ENCODE data around the gene CRABP1. TPM values are rescaled to one million over a fixed set of nuclear protein-coding genes. Genes with fewer than 3 reads are reported as not detected.

CRABP1 gene
- total RNA-seq: not detected in 2 replicates

GRCh38 chr15:78340231-78341056 lies at the start of gene CRABP1:
Gene CRABP1, plus strand, starts transcription at chr15:78340353. Its CDS starts 76 bp downstream, at chr15:78340429.
- H3K4me3 ChIP-seq (ENCODE audit: low read depth, low read length): no peak within 1 kb of the TSS
- TF ChIP-seq CTCF (IDR thresholded peaks at IDR 0.05; ENCODE audit: insufficient read depth, low read depth, low read length): no peak

GRCh38 chr15:78291052-78291451 lies 49.1 kb upstream of the CRABP1 start:
- no peak for TF ChIP-seq CTCF (IDR thresholded peaks at IDR 0.05; ENCODE audit: insufficient read depth, low read depth, low read length)
- H3K4me3 ChIP-seq (ENCODE audit: low read depth, low read length): no peak overlapping the region
- no peak for DNase-seq (ENCODE audit: low read depth)

More at GRCh38 chr15:78340231-78341056, at the start of gene CRABP1:
- DNase-seq (ENCODE audit: low read depth): no peak

- H3K4me3 ChIP-seq (ENCODE audit: low read depth, low read length): no peak overlapping the region
- DNase-seq (ENCODE audit: low read depth): peak; percentile 12
- no peak for TF ChIP-seq CTCF (IDR thresholded peaks at IDR 0.05; ENCODE audit: insufficient read depth, low read depth, low read length)
Measured at GRCh38 chr15:78291698-78292097, 48.5 kb upstream of the CRABP1 start.

GRCh38 chr15:78292219-78292618 lies 47.9 kb upstream of the CRABP1 start:
- TF ChIP-seq CTCF (IDR thresholded peaks at IDR 0.05; ENCODE audit: insufficient read depth, low read depth, low read length): no peak
- no peak overlapping the region for H3K4me3 ChIP-seq (ENCODE audit: low read depth, low read length)
- DNase-seq (ENCODE audit: low read depth): no peak

GRCh38 chr15:78299101-78299930 lies 40.8 kb upstream of the CRABP1 start, which contains the start of gene SKIC8:
Gene SKIC8, minus strand, starts transcription at chr15:78299609. Its CDS starts 3,923 bp downstream, at chr15:78295686.
- no peak for TF ChIP-seq CTCF (IDR thresholded peaks at IDR 0.05; ENCODE audit: insufficient read depth, low read depth, low read length)
- peak; percentile 94 for DNase-seq (ENCODE audit: low read depth)
- peak within 1 kb of the TSS; percentile 100 for H3K4me3 ChIP-seq (ENCODE audit: low read depth, low read length)

GRCh38 chr15:78301326-78301725 lies 38.8 kb upstream of the CRABP1 start:
- no peak for DNase-seq (ENCODE audit: low read depth)
- H3K4me3 ChIP-seq (ENCODE audit: low read depth, low read length): no peak overlapping the region
- no peak for TF ChIP-seq CTCF (IDR thresholded peaks at IDR 0.05; ENCODE audit: insufficient read depth, low read depth, low read length)

All from fibroblast of villous mesenchyme (primary cell).